Stimulated activated CD8-positive, alpha-beta memory T cell treated with anti-CD3 and anti-CD28 coated beads, Interleukin-7, amount 100 ng/mL, for 4 hours (primary cell): ENCODE results near the gene OR4C16.

Source experiments
- DNase-seq, 2 donors: peaks; one replicate each; pipeline ENCODE4 v3.0.0-alpha.2; 2020; ENCODE audit warnings: low read depth in 2 of 2

OR4C16 gene

DNA sequence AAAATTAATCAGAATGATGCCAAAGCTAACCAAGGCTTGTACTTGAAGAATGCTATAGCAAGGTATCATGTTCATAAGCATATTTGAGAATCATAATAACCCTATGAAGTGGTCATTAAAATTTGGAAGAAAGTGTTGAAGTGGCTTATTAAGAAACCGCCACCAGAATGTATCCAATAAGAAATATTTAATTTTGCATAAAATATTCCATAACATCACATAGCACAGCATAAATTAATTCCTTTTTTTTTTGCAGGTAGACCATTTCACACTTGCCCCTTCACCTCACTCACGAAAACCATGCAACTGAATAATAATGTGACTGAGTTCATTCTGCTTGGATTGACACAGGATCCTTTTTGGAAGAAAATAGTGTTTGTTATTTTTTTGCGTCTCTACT, at the start of gene OR4C16:
Gene OR4C16, plus strand, starts transcription at position 301 of the 400 bp plus-strand sequence. Its CDS starts 0 bp downstream, at position 301.
- no peak for DNase-seq

- DNase-seq = no peak
These were observed 17.8 kb upstream of the OR4C16 start, which contains the start of gene OR4C15 for GRCh38 chr11:55554169-55554568. Gene OR4C15, plus strand, starts transcription at chr11:55554469. Its CDS starts 0 bp downstream, at chr11:55554469.

GRCh38 chr11:55572548-55572947, 620 bp downstream of the OR4C16 start:
- no peak for DNase-seq

- DNase-seq = no peak
These were observed 35.6 kb downstream of the OR4C16 start, which contains the start of gene OR4C11 for GRCh38 chr11:55607545-55607944. Gene OR4C11, minus strand, starts transcription at chr11:55607645. Its CDS starts 3,272 bp downstream, at chr11:55604373.
